ENCODE results near the gene MRPL49.
"Not testable (repeated sequence)": the region's sequence is repeated elsewhere in the genome, so short reads cannot be mapped to it uniquely, and the experiment has no call there.

The MRPL49 gene

GRCh38 chr11:65163684-65164083, 41.6 kb downstream of the MRPL49 start:
- DNase-seq: no peak

- DNase-seq: no peak
These were observed 43.5 kb downstream of the MRPL49 start for GRCh38 chr11:65165410-65166317.

- no peak for DNase-seq
These were observed 44.8 kb downstream of the MRPL49 start for GRCh38 chr11:65166893-65167292.

- DNase-seq: no peak
These were observed 45.5 kb downstream of the MRPL49 start for GRCh38 chr11:65167656-65168055.

- no peak for DNase-seq
These were observed 47.1 kb downstream of the MRPL49 start for GRCh38 chr11:65169164-65169641.

GRCh38 chr11:65170058-65170534, 48.0 kb downstream of the MRPL49 start, which contains the start of gene SPDYC:
SPDYC (plus strand) TSS chr11:65170233; CDS start chr11:65171358, 1,125 bp downstream.
- DNase-seq: no peak

GRCh38 chr11:65172600-65172999, 50.5 kb downstream of the MRPL49 start:
- no peak for DNase-seq

- DNase-seq: not testable (repeated sequence)
These were observed 52.5 kb downstream of the MRPL49 start for GRCh38 chr11:65174571-65175010.
